Prostate gland (tissue), 2 donors: ENCODE results near the gene TUBB4A.

Experiments
- CTCF ChIP-seq, 4 experiments: fragments of 200-600 bp in 2 of 4; fragments of 450-650 bp in 2 of 4; sonication (generic) in 2 of 4; IDR thresholded peaks; 1 replicate in 3 of 4; 2 replicates in 1 of 4; pipeline ENCODE4 v1.5.1; 2016 to 2019; ENCODE audit warnings: antibody characterized with exemption in 4 of 4, mild to moderate bottlenecking in 2 of 4, moderate library complexity in 2 of 4
- POLR2A ChIP-seq: fragments of 450-650 bp; IDR thresholded peaks from one replicate; pipeline ENCODE4 v1.6.1; 2016; ENCODE audit warnings: antibody characterized with exemption, mild to moderate bottlenecking

DNA sequence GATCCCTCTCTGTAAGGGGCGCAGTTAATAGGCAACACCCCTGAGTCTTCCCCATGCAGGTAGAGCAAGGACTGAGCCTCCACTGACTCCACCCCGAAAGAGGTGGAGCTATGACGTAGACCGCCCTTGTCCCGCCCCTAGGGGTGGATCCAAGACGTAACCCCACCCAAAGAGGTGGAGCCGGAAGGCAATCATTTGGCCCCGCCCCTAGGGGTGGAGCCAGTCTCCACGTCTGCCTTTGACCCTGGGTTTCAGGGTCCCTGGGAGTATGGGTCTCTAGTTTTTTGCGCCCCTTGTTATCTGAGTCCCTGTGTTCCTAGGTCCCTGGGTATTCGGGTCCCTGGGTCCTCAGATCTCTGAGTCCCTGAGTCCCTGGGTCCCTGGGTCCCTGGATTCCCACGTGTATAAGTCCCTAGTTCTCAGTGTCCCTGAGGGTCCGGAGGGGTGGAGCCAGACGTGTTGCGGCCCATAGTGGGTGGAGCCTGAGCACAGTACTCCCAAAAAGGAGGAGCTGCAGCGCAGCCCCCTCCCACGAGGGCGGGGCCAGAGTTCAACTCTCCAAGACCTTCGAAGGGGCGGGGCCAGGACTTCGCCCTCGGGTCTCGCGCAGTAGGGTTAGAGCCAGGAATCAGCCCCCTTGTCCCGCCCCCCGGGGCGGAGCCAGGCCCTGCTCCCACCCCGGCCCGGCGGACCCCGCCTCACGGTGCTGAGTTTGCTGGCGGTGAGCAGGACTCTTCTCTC lies 25.8 kb downstream of the TUBB4A start:
- TF ChIP-seq CTCF (IDR thresholded peaks at IDR 0.05) (no peak), POLR2A (no peak)
